Upper lobe of left lung (tissue), 6 donors: ENCODE data around the gene MAGEB1. TPM values are rescaled to one million over a fixed set of nuclear protein-coding genes. Genes with fewer than 3 reads are reported as not detected.

Source experiments
- ATAC-seq, 2 donors: fragments of 200-7000 bp; cut with Tn5 transposase; one replicate each; pipeline ENCODE4 v1.9.1; 2022; ENCODE audit warnings: mild to moderate bottlenecking in 2 of 2, moderate library complexity in 2 of 2; ENCODE audit not compliant: low FRiP score in 2 of 2
- DNase-seq, 2 donors: peaks; one replicate each; pipeline ENCODE4 v3.0.0-alpha.2; 2019 to 2020
- H3K27ac ChIP-seq, 4 donors: fragments of 200-600 bp; sonication (generic); one replicate each; pipeline ENCODE4 v1.5.1; 2016 to 2019
- H3K27me3 ChIP-seq, 4 donors: fragments of 200-600 bp; sonication (generic); one replicate each; pipeline ENCODE4 v1.5.1; 2017 to 2019
- H3K36me3 ChIP-seq, 4 donors: fragments of 200-600 bp; sonication (generic); one replicate each; pipeline ENCODE4 v1.5.1; 2016 to 2019
- H3K4me1 ChIP-seq, 4 donors: fragments of 200-600 bp; sonication (generic); one replicate each; pipeline ENCODE4 v1.5.1; 2018 to 2019
- H3K4me3 ChIP-seq, 4 donors: fragments of 200-600 bp; sonication (generic); one replicate each; pipeline ENCODE4 v1.5.1; 2017 to 2019; ENCODE audit warnings: mild to moderate bottlenecking in 2 of 4, moderate library complexity in 1 of 4
- H3K9me3 ChIP-seq, 4 donors: fragments of 200-600 bp; sonication (generic); one replicate each; pipeline ENCODE4 v1.5.1; 2018 to 2019
- EP300 ChIP-seq, 4 donors: sonication (generic); formaldehyde crosslinking; IDR thresholded peaks; one replicate each; pipeline ENCODE4 v1.5.1; 2017; ENCODE audit warnings: antibody characterized with exemption in 4 of 4, control low read depth in 2 of 4
- POLR2A ChIP-seq, 4 donors: fragments of 450-650 bp; IDR thresholded peaks; one replicate each; pipeline ENCODE4 v1.5.1; 2016 to 2017; ENCODE audit warnings: antibody characterized with exemption in 4 of 4, mild to moderate bottlenecking in 2 of 4
- POLR2AphosphoS5 ChIP-seq, 2 donors: sonication (generic); formaldehyde crosslinking; IDR thresholded peaks; one replicate each; pipeline ENCODE4 v1.5.1; 2017; ENCODE audit warnings: antibody characterized with exemption in 2 of 2
- WGBS, 2 donors: methylation state at CpG; one replicate each; pipeline ENCODE4 v1.1.5; 2017 to 2018; 5-methylcytosine and 5-hydroxymethylcytosine counted together
- total RNA-seq, 6 donors: library from RNA; depleted of rRNA in 4 of 6; stranded (reverse); fragments of >200 nt in 4 of 6; gene quantifications; one replicate each; pipeline versions ENCODE4 v1.1.0 to v1.2.1, GENCODE V29; 2016 to 2021
- TF ChIP-seq, protein P1 (sequence below), 6 experiments: fragments of 450-650 bp in 4 of 6; fragments of 200-600 bp in 2 of 6; sonication (generic) in 2 of 6; IDR thresholded peaks; one replicate each; pipeline ENCODE4 v1.5.1; 2016 to 2019; ENCODE audit warnings: antibody characterized with exemption in 6 of 6
- donor health status: DM: no; HTN: no; CAD: no; lungs with moderate emphysema.
- donor health status: DM: no; HTN: yes; CAD: no; lungs with severe emphysema.

MAGEB1 gene
- total RNA-seq, 6 donors from 2014 or later: not detected

DNA sequence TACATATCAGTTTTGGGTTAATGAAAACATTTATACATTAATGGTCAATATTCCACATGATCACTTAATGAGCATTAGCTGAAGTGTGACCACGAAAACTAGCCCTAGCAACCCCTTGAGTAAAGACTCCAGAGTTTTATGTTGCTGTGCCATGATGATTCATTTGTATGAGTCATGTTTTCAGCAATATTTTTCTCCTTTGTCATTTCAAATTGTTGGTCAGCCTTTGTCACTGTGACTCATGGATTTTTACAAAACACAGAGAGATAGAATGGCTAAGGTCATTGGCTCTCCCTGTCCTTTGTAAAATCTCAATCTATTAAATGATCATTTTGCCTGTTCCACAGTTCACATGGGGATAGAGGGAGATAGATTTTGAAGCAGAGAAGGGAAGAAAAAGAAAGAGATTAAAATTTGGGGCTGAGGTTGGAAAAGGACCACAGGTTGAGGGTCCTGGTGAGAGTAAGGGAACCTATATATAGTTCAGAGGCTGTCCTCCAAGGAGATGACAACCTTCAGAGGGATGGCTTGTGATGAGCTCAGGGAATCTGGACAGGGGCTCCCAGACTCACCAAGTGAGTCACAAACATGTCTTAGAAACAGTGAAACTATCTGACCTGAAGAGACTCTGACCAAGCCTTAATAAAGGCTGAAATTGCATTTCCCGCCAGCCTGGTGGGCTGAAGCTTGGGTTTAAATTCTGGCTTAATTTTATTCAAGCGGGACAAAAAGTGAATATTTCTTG is 36.7 kb downstream of the MAGEB1 start:
- 52 to 60% methylated on average over 3 of the region's 3 CpGs for WGBS, 2 donors
- H3K4me1 ChIP-seq: no peaks in the 10 kb centered on the region

DNA sequence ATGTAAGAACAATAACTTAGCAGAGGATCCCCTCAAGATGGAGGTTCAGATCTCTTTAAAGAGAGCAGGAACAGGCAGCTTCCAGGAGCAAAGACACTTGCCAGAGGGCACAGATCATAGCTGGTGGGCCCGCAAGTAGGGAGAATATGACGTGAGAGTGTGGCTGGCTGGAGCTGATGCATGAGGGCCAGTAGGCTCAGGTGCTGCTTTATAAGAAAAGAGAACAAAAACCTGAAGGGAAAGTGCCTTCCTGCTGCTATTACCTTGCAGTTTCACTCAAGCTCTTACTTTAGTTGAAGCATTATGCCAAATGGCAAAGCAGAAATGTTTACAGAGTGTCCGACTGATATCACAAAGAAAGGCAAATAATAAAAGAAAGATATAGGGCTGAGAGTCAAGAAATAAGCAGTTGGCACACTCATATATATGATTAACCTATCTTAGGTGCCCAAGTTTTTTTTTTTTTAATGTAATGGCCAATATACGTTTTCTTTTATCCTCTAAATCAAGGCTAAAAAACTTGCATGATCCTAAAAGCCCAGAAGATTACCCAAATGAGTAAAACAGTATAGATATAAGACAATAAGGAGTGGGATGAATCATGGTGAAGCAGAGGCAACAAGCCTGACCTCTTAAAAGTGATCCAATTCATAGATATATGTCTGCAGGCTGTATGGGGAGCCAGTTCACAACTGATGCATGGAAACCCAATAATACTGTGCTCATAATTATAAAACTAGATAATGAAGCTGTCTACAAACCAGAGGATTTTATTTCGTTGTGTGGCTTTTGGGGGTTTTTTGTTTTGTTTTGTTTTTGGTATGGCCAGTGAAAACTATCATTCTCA is 49.7 kb downstream of the MAGEB1 start:
- ATAC-seq (no peak), DNase-seq (no peak)
- no peaks in the 10 kb centered on the region for H3K27me3 ChIP-seq
- TF ChIP-seq POLR2AphosphoS5 (IDR thresholded peaks at IDR 0.05) (no peak), POLR2A (IDR thresholded peaks at IDR 0.05) (no peak), EP300 (IDR thresholded peaks at IDR 0.05) (no peak)
- TF ChIP-seq, protein P1, sequence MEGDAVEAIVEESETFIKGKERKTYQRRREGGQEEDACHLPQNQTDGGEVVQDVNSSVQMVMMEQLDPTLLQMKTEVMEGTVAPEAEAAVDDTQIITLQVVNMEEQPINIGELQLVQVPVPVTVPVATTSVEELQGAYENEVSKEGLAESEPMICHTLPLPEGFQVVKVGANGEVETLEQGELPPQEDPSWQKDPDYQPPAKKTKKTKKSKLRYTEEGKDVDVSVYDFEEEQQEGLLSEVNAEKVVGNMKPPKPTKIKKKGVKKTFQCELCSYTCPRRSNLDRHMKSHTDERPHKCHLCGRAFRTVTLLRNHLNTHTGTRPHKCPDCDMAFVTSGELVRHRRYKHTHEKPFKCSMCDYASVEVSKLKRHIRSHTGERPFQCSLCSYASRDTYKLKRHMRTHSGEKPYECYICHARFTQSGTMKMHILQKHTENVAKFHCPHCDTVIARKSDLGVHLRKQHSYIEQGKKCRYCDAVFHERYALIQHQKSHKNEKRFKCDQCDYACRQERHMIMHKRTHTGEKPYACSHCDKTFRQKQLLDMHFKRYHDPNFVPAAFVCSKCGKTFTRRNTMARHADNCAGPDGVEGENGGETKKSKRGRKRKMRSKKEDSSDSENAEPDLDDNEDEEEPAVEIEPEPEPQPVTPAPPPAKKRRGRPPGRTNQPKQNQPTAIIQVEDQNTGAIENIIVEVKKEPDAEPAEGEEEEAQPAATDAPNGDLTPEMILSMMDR (IDR thresholded peaks at IDR 0.05): no peak
- H3K9me3 ChIP-seq: no peaks in the 10 kb centered on the region
- WGBS, 2 donors: 60 to 66% methylated on average over 5 of the region's 5 CpGs
- H3K27ac ChIP-seq: no peak overlapping the region
- H3K36me3 ChIP-seq: no peaks in the 10 kb centered on the region
- no peak overlapping the region for H3K4me3 ChIP-seq
- H3K4me1 ChIP-seq: no peaks in the 10 kb centered on the region

More for the DNA sequence above, 36.7 kb downstream of the MAGEB1 start:
- Histone ChIP-seq H3K27ac (no peak overlapping the region), H3K4me3 (no peak overlapping the region), H3K27me3 (no peaks in the 10 kb centered on the region), H3K36me3 (no peaks in the 10 kb centered on the region), H3K9me3 (no peaks in the 10 kb centered on the region)
- DNase-seq (no peak), ATAC-seq (peak in 1 of 2 donors; percentile 66)
- TF ChIP-seq POLR2A (IDR thresholded peaks at IDR 0.05) (no peak), EP300 (IDR thresholded peaks at IDR 0.05) (no peak), POLR2AphosphoS5 (IDR thresholded peaks at IDR 0.05) (no peak)
- TF ChIP-seq, protein P1 (IDR thresholded peaks at IDR 0.05): no peak

DNA sequence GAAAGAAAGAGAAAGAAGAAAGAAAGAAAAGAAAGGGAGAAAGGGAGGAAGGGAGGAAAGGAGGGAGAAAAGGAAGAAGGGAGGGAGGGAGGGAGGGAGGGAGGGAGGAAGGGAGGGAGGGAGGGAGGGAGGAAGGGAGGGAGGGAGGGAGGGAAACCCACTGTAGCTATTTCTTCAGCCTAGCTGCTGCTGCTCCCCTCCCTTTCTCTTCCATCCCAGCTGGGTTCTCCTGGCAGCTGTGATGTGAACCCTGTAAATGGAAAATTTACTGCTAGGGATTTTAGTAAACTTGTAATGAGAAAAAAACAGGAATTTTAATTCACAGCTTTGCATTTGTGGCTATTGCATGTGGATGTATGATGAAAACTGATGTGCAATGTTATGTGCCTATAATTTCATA is 54.3 kb downstream of the MAGEB1 start:
- no peak for ATAC-seq
- no peak for DNase-seq

More for the DNA sequence above, 54.3 kb downstream of the MAGEB1 start:
- Histone ChIP-seq H3K36me3 (no peaks in the 10 kb centered on the region), H3K4me1 (peaks cover 0 to 3% (median 0%) of the 10 kb centered on the region in 4 donors), H3K4me3 (no peak overlapping the region), H3K9me3 (no peaks in the 10 kb centered on the region), H3K27ac (no peak overlapping the region), H3K27me3 (no peaks in the 10 kb centered on the region)
- TF ChIP-seq, protein P1 (IDR thresholded peaks at IDR 0.05): no peak
- TF ChIP-seq EP300 (IDR thresholded peaks at IDR 0.05) (no peak), POLR2AphosphoS5 (IDR thresholded peaks at IDR 0.05) (no peak), POLR2A (IDR thresholded peaks at IDR 0.05) (no peak)

Other genes starting within 250 kb of the MAGEB1 start
- not detected for gene MAGEB2, start 31.6 kb upstream of the MAGEB1 start, total RNA-seq
- gene MAGEB3, start 16.5 kb upstream of the MAGEB1 start, total RNA-seq: not detected
- not detected for gene MAGEB4, start 5.1 kb upstream of the MAGEB1 start, total RNA-seq
- gene NR0B1, start 62.2 kb downstream of the MAGEB1 start, total RNA-seq: not detected